Measurements from ENCODE around the gene ADRB2. TPM values are rescaled to one million over a fixed set of nuclear protein-coding genes. Genes with fewer than 3 reads are reported as not detected.

The ADRB2 gene
- total RNA-seq, 1 experiment from 2014 or later = 0.25 TPM

DNA sequence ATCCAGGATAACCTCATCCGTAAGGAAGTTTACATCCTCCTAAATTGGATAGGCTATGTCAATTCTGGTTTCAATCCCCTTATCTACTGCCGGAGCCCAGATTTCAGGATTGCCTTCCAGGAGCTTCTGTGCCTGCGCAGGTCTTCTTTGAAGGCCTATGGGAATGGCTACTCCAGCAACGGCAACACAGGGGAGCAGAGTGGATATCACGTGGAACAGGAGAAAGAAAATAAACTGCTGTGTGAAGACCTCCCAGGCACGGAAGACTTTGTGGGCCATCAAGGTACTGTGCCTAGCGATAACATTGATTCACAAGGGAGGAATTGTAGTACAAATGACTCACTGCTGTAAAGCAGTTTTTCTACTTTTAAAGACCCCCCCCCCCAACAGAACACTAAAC lies 1.3 kb downstream of the ADRB2 start:
- ChIA-PET CTCF (no interaction called here), POLR2A (no interaction called here), RAD21 (ENCODE audit: low non-redundant PET in 1 of 2, low total read pairs in 2 of 2, uncharacterized antibody in 2 of 2, unreplicated experiment in 2 of 2) (no interaction called here)
- ATAC-seq (no peak), DNase-seq (ENCODE audit: low read depth, low spot score) (no peak)
- TF ChIP-seq JUND (IDR thresholded peaks at IDR 0.05) = no peak
- Histone ChIP-seq H4K20me1 (ENCODE audit: insufficient read depth) (no peaks in the 10 kb centered on the region), H2AFZ (ENCODE audit: low read depth, low read length, poor library complexity, severe bottlenecking) (no peak overlapping the region), H3K36me3 (ENCODE audit: control insufficient read depth in 1 of 2, insufficient read depth in 2 of 2, low read length in 2 of 2) (no peaks in the 10 kb centered on the region), H3K27ac (ENCODE audit: low read depth, low read length) (no peak overlapping the region), H3K27me3 (ENCODE audit: insufficient read depth, low read length) (no peaks in the 10 kb centered on the region; the same call in 1 of the 2 replicates), H3K9me2 (ENCODE audit: insufficient read depth) (no peaks in the 10 kb centered on the region), H3K79me2 (ENCODE audit: insufficient read depth, low read length) (no peaks in the 10 kb centered on the region), H3K4me2 (ENCODE audit: low read length) (no peak overlapping the region), H3K4me3 (replicated peaks in 1 of 2; ENCODE audit: low read depth in 1 of 2, low read length in 2 of 2) (no peak overlapping the region), H3K9ac (ENCODE audit: low read length) (no peak overlapping the region), H3K9me3 (ENCODE audit: control insufficient read depth in 1 of 2, insufficient read depth in 1 of 2, low read depth in 1 of 2, low read length in 2 of 2) (no peaks in the 10 kb centered on the region), H3K4me1 (ENCODE audit: control insufficient read depth in 1 of 2, insufficient read depth in 2 of 2, low read length in 2 of 2) (peaks cover 5 to 14% of the 10 kb centered on the region in 2 experiments; a peak in 2 of 4 replicates)
- BruUV-seq (replicated peaks) = no TSS peak
- intact Hi-C loops (cut with micrococcal nuclease) = loop anchor here (10.0 kb wide), 1 partner anchor 207 kb away; no protein-coding TSS in a partner anchor

DNA sequence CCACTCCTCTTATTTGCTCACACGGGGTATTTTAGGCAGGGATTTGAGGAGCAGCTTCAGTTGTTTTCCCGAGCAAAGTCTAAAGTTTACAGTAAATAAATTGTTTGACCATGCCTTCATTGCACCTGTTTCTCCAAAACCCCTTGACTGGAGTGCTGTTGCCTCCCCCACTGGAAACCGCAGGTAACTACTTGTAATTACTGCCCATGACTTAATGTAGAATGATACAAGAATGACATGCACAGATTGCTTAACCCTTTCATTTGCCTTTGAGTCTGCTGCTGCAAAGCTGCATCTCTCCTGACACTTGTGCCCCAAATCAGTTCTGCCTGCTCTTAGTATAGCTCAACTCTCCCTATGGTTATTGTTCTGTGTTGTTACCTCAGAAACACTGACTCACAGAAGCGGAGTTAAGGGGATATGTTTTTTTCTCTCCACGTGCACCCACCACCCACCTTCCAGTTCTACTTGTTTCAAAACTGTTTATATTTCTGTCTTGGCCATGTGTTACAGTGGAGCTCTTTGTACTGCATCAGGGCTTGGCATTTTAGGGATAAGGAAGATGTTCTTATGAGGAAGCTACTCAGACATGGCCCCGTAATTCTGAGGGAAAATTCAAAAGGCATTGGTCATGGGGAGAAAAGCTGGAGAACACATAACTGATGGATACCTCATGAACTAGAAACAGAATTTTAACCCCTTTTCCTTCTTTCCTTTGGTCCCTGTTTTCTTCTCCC lies 2.3 kb downstream of the ADRB2 start:
- H3K9ac ChIP-seq (ENCODE audit: low read length) = no peak overlapping the region
- no peak for ATAC-seq
- CTCF ChIA-PET = no interaction called here
- no peak for DNase-seq (ENCODE audit: low read depth, low spot score)
- H3K4me2 ChIP-seq (ENCODE audit: low read length) = no peak overlapping the region
- H3K9me2 ChIP-seq (ENCODE audit: insufficient read depth) = no peaks in the 10 kb centered on the region
- no peak overlapping the region for H2AFZ ChIP-seq (ENCODE audit: low read depth, low read length, poor library complexity, severe bottlenecking)
- BruUV-seq (replicated peaks) = no TSS peak
- no peaks in the 10 kb centered on the region for H4K20me1 ChIP-seq (ENCODE audit: insufficient read depth)
- H3K79me2 ChIP-seq (ENCODE audit: insufficient read depth, low read length) = no peaks in the 10 kb centered on the region
- no peak overlapping the region for H3K27ac ChIP-seq (ENCODE audit: low read depth, low read length)
- no peaks in the 10 kb centered on the region for H3K36me3 ChIP-seq (ENCODE audit: control insufficient read depth in 1 of 2, insufficient read depth in 2 of 2, low read length in 2 of 2)
- no peaks in the 10 kb centered on the region; the same call in 1 of the 2 replicates for H3K27me3 ChIP-seq (ENCODE audit: insufficient read depth, low read length)
- H3K4me1 ChIP-seq (ENCODE audit: control insufficient read depth in 1 of 2, insufficient read depth in 2 of 2, low read length in 2 of 2) = peaks cover 5 to 14% of the 10 kb centered on the region in 2 experiments; a peak in 2 of 4 replicates
- RAD21 ChIA-PET (ENCODE audit: low non-redundant PET in 1 of 2, low total read pairs in 2 of 2, uncharacterized antibody in 2 of 2, unreplicated experiment in 2 of 2) = no interaction called here
- H3K9me3 ChIP-seq (ENCODE audit: control insufficient read depth in 1 of 2, insufficient read depth in 1 of 2, low read depth in 1 of 2, low read length in 2 of 2) = no peaks in the 10 kb centered on the region
- intact Hi-C loops (cut with micrococcal nuclease) = loop anchor here (10.0 kb wide), 1 partner anchor 206 kb away; no protein-coding TSS in a partner anchor
- no peak for TF ChIP-seq EGR1 (IDR thresholded peaks at IDR 0.05; ENCODE audit: low read depth)
- no peak for TF ChIP-seq JUND (IDR thresholded peaks at IDR 0.05)
- TF ChIP-seq YY1 (IDR thresholded peaks at IDR 0.05; ENCODE audit: extremely low read depth, insufficient replicate concordance, low read depth, low read length) = no peak
- TF ChIP-seq, protein P1, sequence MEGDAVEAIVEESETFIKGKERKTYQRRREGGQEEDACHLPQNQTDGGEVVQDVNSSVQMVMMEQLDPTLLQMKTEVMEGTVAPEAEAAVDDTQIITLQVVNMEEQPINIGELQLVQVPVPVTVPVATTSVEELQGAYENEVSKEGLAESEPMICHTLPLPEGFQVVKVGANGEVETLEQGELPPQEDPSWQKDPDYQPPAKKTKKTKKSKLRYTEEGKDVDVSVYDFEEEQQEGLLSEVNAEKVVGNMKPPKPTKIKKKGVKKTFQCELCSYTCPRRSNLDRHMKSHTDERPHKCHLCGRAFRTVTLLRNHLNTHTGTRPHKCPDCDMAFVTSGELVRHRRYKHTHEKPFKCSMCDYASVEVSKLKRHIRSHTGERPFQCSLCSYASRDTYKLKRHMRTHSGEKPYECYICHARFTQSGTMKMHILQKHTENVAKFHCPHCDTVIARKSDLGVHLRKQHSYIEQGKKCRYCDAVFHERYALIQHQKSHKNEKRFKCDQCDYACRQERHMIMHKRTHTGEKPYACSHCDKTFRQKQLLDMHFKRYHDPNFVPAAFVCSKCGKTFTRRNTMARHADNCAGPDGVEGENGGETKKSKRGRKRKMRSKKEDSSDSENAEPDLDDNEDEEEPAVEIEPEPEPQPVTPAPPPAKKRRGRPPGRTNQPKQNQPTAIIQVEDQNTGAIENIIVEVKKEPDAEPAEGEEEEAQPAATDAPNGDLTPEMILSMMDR (IDR thresholded peaks at IDR 0.05 in 2 of 3, conservative IDR thresholded peaks at IDR 0.05 in 1 of 3; ENCODE audit: borderline replicate concordance in 1 of 3, insufficient read depth in 1 of 3, low read depth in 2 of 3, low read length in 2 of 3) = peak in 1 of 3 experiments; percentile 14; a peak in 2 of 6 replicates
- TF ChIP-seq CBX3 (IDR thresholded peaks at IDR 0.05; ENCODE audit: low read depth) = no peak
- no peak for TF ChIP-seq TCF7L2 (IDR thresholded peaks at IDR 0.05; ENCODE audit: borderline replicate concordance, extremely low read depth, insufficient read depth, insufficient read length)
- TF ChIP-seq SRF (IDR thresholded peaks at IDR 0.05; ENCODE audit: low read depth) = no peak
- TF ChIP-seq FOSL1 (IDR thresholded peaks at IDR 0.05; ENCODE audit: low read depth) = no peak
- H3K4me3 ChIP-seq (replicated peaks in 1 of 2; ENCODE audit: low read depth in 1 of 2, low read length in 2 of 2) = no peak overlapping the region
- POLR2A ChIA-PET = no interaction called here

All from HCT116 (cell line).